ENCODE data around the gene GPRIN3. TPM values are rescaled to one million over a fixed set of nuclear protein-coding genes. Genes with fewer than 3 reads are reported as not detected.

Gene GPRIN3
- total RNA-seq, 1 experiment from 2014 or later: 0.48 TPM

DNA sequence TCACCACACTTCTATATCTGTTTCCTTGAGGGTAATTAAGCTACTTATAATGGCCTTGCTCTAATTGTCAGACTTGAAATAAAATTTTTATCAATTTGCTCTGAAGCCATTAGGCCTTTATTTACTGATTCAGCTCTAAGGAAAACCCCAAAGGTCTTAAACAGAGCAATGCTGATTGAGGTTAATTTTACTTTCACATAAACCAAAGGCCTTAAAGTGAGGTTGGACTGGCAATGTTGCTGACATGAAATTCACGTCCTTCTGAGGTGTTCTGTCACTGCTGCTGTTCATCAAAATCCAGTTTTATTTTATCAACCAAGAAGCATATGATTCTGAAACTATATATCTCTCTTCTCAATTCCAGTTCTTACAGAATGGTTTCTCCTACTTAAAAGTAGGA is 21.7 kb upstream of the GPRIN3 start:
- no peak overlapping the region for H3K4me3 Mint-ChIP-seq
- DNase-seq: no peak
- no peak overlapping the region for H3K14ac ChIP-seq (ENCODE audit: insufficient read depth, low read length)
- H2AK5ac ChIP-seq (ENCODE audit: insufficient read length, low read length): no peak overlapping the region
- no peak overlapping the region for H3K4ac ChIP-seq (ENCODE audit: low read depth, low read length)
- no peaks in the 10 kb centered on the region for H3K9me3 ChIP-seq (ENCODE audit: control insufficient read depth, low read depth, low read length)
- H3K56ac ChIP-seq (ENCODE audit: insufficient read length, low read depth, low read length): no peak overlapping the region
- H3K79me1 ChIP-seq (ENCODE audit: insufficient read depth, low read depth, low read length, poor library complexity, severe bottlenecking): no peaks in the 10 kb centered on the region
- no peaks in the 10 kb centered on the region for H3K4me1 ChIP-seq (ENCODE audit: insufficient read depth, low read length)
- H3K18ac ChIP-seq (ENCODE audit: insufficient read length, low read depth, low read length): no peak overlapping the region
- no peak overlapping the region for H3K9ac ChIP-seq (ENCODE audit: extremely low read depth, insufficient read length, low read length)
- H3K9me3 Mint-ChIP-seq: no peaks in the 10 kb centered on the region; a peak in 2 of 5 replicates
- no peaks in the 10 kb centered on the region for H3K23me2 ChIP-seq (ENCODE audit: insufficient read length, low read depth, low read length, poor library complexity, severe bottlenecking)
- no peaks in the 10 kb centered on the region for H3K36me3 Mint-ChIP-seq (ENCODE audit: insufficient read depth in 1 of 3, low read depth in 3 of 3)
- H2BK12ac ChIP-seq (ENCODE audit: insufficient read length, low read depth, low read length): no peak overlapping the region
- H4K5ac ChIP-seq (ENCODE audit: insufficient read length, low read depth, low read length): no peak overlapping the region
- H2BK15ac ChIP-seq (ENCODE audit: low read depth, low read length): no peak overlapping the region
- no peak overlapping the region for H2BK120ac ChIP-seq (ENCODE audit: low read depth, low read length, poor library complexity, severe bottlenecking)
- H3T11ph ChIP-seq (ENCODE audit: low read length): no peak overlapping the region
- H2BK5ac ChIP-seq (ENCODE audit: insufficient read length, low read length): no peak overlapping the region
- no peak overlapping the region for H2BK20ac ChIP-seq (ENCODE audit: low read depth, low read length, poor library complexity, severe bottlenecking)
- no peaks in the 10 kb centered on the region for H3K79me2 ChIP-seq (ENCODE audit: insufficient read depth, low read length)
- no peak overlapping the region for H3K23ac ChIP-seq (ENCODE audit: insufficient read length, low read depth, low read length)
- H3K27ac Mint-ChIP-seq: 0 out of 7 replicates have a peak overlapping the region, but pooled peaks of 1 of the 3 experiments have one; percentile 22
- H3K27me3 ChIP-seq (ENCODE audit: insufficient read depth, low read length): no peaks in the 10 kb centered on the region
- peaks cover 0 to 7% of the 10 kb centered on the region in 2 experiments; a peak in 2 of 4 replicates for H3K4me1 Mint-ChIP-seq
- H4K8ac ChIP-seq (replicated peaks; ENCODE audit: insufficient read length, low read depth, low read length): no peak overlapping the region
- TF ChIP-seq CTCF (conservative IDR thresholded peaks at IDR 0.05): no peak
- WGBS (ENCODE audit: extremely low coverage, insufficient read length, low lambda C conversion rate): no CpG with 5 or more reads among the region's 1 CpG
- no peak overlapping the region for H4K91ac ChIP-seq (ENCODE audit: insufficient read length, low read depth, low read length)
- H3K27me3 Mint-ChIP-seq (ENCODE audit: low read depth): no peaks in the 10 kb centered on the region
- H2AFZ ChIP-seq (ENCODE audit: low read length): no peak overlapping the region
- no peak overlapping the region for H3K4me2 ChIP-seq (ENCODE audit: insufficient read depth, insufficient read length, low read length)
- no peaks in the 10 kb centered on the region for H4K20me1 ChIP-seq (ENCODE audit: control insufficient read depth, insufficient read depth, insufficient read length)
- H3K27ac ChIP-seq (ENCODE audit: insufficient read length, low read depth, low read length): no peak overlapping the region

Data from H9 (cell line).